ENCODE data around the gene PBX1.

Gene PBX1

GRCh38 chr1:164660412-164660772, 101.4 kb downstream of the PBX1 start:
- FAIRE-seq (no peak), DNase-seq (ENCODE audit: insufficient read length, low spot score) (no peak)

- DNase-seq (ENCODE audit: insufficient read length, low spot score) (no peak), FAIRE-seq (no peak)
Measured at GRCh38 chr1:164660775-164661174, 101.8 kb downstream of the PBX1 start.

GRCh38 chr1:164662462-164662861, 103.5 kb downstream of the PBX1 start:
- FAIRE-seq (no peak), DNase-seq (ENCODE audit: insufficient read length, low spot score) (no peak)

- FAIRE-seq (no peak), DNase-seq (ENCODE audit: insufficient read length, low spot score) (no peak)
Measured at GRCh38 chr1:164662955-164663354, 104.0 kb downstream of the PBX1 start.

- DNase-seq (ENCODE audit: insufficient read length, low spot score) (no peak), FAIRE-seq (no peak)
Measured at GRCh38 chr1:164664127-164664526, 105.1 kb downstream of the PBX1 start.

- FAIRE-seq, result no peak
- DNase-seq (ENCODE audit: insufficient read length, low spot score), result no peak
Measured at GRCh38 chr1:164667001-164667400, 108.0 kb downstream of the PBX1 start.

- DNase-seq (ENCODE audit: insufficient read length, low spot score) (no peak), FAIRE-seq (no peak)
Measured at GRCh38 chr1:164667600-164667999, 108.6 kb downstream of the PBX1 start.

GRCh38 chr1:164668491-164669400, 109.8 kb downstream of the PBX1 start:
- DNase-seq (ENCODE audit: insufficient read length, low spot score) (no peak), FAIRE-seq (no peak)

- no peak for DNase-seq (ENCODE audit: insufficient read length, low spot score)
- no peak for FAIRE-seq
Measured at GRCh38 chr1:164670026-164670425, 111.0 kb downstream of the PBX1 start.

- FAIRE-seq (no peak), DNase-seq (ENCODE audit: insufficient read length, low spot score) (no peak)
Measured at GRCh38 chr1:164670786-164671185, 111.8 kb downstream of the PBX1 start.

- DNase-seq (ENCODE audit: insufficient read length, low spot score) (no peak), FAIRE-seq (no peak)
Measured at GRCh38 chr1:164671323-164671965, 112.5 kb downstream of the PBX1 start.

GRCh38 chr1:164671966-164672571, 113.1 kb downstream of the PBX1 start:
- DNase-seq (ENCODE audit: insufficient read length, low spot score) (no peak), FAIRE-seq (no peak)

GRCh38 chr1:164672588-164672987, 113.6 kb downstream of the PBX1 start:
- FAIRE-seq, result no peak
- DNase-seq (ENCODE audit: insufficient read length, low spot score), result no peak

- DNase-seq (ENCODE audit: insufficient read length, low spot score) (no peak), FAIRE-seq (no peak)
Measured at GRCh38 chr1:164673584-164674214, 114.7 kb downstream of the PBX1 start.

GRCh38 chr1:164675342-164675904, 116.4 kb downstream of the PBX1 start:
- DNase-seq (ENCODE audit: insufficient read length, low spot score), result no peak
- FAIRE-seq, result no peak

GRCh38 chr1:164678136-164678700, 119.2 kb downstream of the PBX1 start:
- FAIRE-seq, result no peak
- no peak for DNase-seq (ENCODE audit: insufficient read length, low spot score)

- FAIRE-seq (no peak), DNase-seq (ENCODE audit: insufficient read length, low spot score) (no peak)
Measured at GRCh38 chr1:164682570-164682969, 123.6 kb downstream of the PBX1 start.

- DNase-seq (ENCODE audit: insufficient read length, low spot score) (no peak), FAIRE-seq (no peak)
Measured at GRCh38 chr1:164683235-164683634, 124.3 kb downstream of the PBX1 start.

- DNase-seq (ENCODE audit: insufficient read length, low spot score) (no peak), FAIRE-seq (no peak)
Measured at GRCh38 chr1:164685266-164686035, 126.5 kb downstream of the PBX1 start.

- no peak for DNase-seq (ENCODE audit: insufficient read length, low spot score)
- FAIRE-seq, result no peak
Measured at GRCh38 chr1:164687777-164688176, 128.8 kb downstream of the PBX1 start.
